NT2/D1 (cell line): Measurements from ENCODE around the gene PAPOLB.

ENCODE experiments used
- DNase-seq: peaks from one replicate; pipeline ENCODE4 v3.0.0-alpha.2; 2011; ENCODE audit warnings: low read depth, low spot score
- H3K27me3 ChIP-seq: 2 replicates; pipeline ENCODE4 v1.6.0; 2011; ENCODE audit warnings: mild to moderate bottlenecking; ENCODE audit not compliant: insufficient read length, insufficient read depth
- H3K36me3 ChIP-seq: 2 replicates; pipeline ENCODE4 v1.6.1; 2011; ENCODE audit warnings: mild to moderate bottlenecking, low read length, mixed read lengths; ENCODE audit not compliant: insufficient read depth, insufficient read length
- H3K4me1 ChIP-seq: 2 replicates; pipeline ENCODE4 v1.5.1; 2011; ENCODE audit not compliant: insufficient read depth, insufficient read length
- H3K4me3 ChIP-seq: 2 replicates; pipeline ENCODE4 v1.5.1; 2011; ENCODE audit warnings: low read depth; ENCODE audit not compliant: insufficient read length
- H3K9ac ChIP-seq: 2 replicates; pipeline ENCODE4 v1.6.0; 2011; ENCODE audit warnings: low read depth; ENCODE audit not compliant: insufficient read length
- H3K9me3 ChIP-seq: 2 replicates; pipeline ENCODE4 v1.5.1; 2011; ENCODE audit warnings: mild to moderate bottlenecking, low read length; ENCODE audit not compliant: insufficient read depth
- SUZ12 ChIP-seq: IDR thresholded peaks from 2 replicates; pipeline ENCODE4 v1.6.1; 2011; ENCODE audit not compliant: insufficient read length, insufficient read depth; ENCODE audit errors: extremely low read depth
- YY1 ChIP-seq: IDR thresholded peaks from 2 replicates; pipeline ENCODE4 v1.6.1; 2011; ENCODE audit not compliant: insufficient read length, insufficient read depth
- ZNF274 ChIP-seq: IDR thresholded peaks from 2 replicates; pipeline ENCODE4 v1.6.1; 2011; ENCODE audit warnings: mild to moderate bottlenecking, low read depth, low read length

The PAPOLB gene

DNA sequence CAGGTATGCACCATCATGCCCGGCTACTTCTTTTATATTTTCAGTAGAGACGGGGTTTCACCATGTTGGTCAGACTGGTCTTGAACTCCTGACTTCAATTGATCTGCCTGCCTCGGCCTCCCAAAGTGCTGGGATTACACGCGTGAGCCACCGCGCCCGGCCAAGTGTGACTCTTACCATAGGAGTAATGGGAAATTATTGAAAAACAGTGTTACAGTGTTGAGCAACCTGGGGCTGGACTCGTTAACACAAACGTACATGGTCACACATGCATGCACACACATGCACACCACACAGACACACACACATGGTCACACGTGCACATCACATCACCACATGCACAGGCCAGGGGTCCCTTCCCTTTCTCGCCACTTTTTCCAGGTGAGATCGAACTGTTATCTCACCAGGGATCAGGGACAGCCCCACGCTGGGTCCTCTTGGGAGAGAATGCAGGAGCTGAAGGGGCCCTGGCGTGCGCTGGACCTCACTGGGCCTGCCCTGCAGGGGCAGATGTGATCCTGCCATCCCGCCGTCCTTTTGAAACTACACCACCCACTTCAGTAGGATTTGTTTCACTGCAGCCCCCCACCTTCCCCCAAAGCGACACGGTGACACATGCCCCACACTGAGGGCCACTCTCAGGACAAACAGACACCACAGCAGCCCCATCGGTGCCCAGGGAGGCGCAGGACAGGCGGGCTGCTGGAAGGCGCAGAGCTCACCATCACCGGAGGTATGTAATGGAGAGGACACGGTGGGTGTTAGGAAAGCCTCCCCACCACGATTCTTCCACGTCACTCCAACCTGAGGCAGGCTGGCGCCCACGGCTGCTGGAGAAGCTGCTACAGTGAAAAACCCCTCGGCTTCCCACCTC lies 11.5 kb upstream of the PAPOLB start:
- DNase-seq, result no peak
- Histone ChIP-seq H3K36me3 (peaks cover 29% of the 10 kb centered on the region), H3K4me1 (peaks cover 17% of the 10 kb centered on the region), H3K9ac (no peak overlapping the region), H3K4me3 (no peak overlapping the region), H3K27me3 (no peaks in the 10 kb centered on the region), H3K9me3 (no peaks in the 10 kb centered on the region)
- no peak for TF ChIP-seq ZNF274
- no peak for TF ChIP-seq YY1

DNA sequence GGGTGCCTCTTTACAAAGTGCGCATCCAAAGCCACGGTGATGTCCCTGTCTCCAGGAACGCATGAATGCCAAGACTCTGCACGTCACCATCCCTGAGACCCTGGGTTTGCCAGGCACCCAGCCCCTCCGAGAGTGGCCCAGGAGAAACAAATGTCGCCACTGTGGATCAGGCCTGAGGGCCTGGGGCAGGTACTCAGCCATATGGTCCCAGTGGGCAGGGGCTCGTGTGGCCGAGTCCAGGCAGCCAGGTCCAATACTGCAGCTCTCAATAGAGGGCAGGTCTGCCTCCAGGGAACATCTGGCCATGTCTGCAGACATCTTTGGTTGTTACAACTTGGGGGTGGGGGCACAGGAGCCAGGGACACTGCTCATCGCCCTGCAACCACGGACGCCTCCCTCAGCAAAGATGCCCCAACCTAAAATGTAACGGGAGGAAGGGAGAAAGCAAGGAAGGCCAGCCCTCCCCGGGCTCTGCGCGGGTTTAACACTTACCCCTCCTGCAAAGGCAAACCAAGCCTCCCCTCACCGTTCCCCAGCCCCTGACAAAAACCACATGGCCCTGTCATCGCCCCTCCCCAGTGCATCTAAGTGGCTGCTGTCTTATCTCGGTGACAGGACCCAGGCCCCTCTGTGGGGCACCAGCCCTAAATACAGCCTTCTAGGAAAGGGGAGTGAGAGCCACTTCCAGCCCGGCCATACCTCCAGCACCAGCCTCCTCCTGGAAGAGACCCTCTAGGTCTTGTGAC lies 10.3 kb upstream of the PAPOLB start:
- DNase-seq, result no peak
- TF ChIP-seq SUZ12 (no peak), ZNF274 (no peak), YY1 (no peak)
- Histone ChIP-seq H3K9me3 (no peaks in the 10 kb centered on the region), H3K27me3 (no peaks in the 10 kb centered on the region), H3K4me1 (peaks cover 17% of the 10 kb centered on the region), H3K9ac (peak overlapping the region; percentile 16), H3K4me3 (no peak overlapping the region), H3K36me3 (peaks cover 20% of the 10 kb centered on the region)

DNA sequence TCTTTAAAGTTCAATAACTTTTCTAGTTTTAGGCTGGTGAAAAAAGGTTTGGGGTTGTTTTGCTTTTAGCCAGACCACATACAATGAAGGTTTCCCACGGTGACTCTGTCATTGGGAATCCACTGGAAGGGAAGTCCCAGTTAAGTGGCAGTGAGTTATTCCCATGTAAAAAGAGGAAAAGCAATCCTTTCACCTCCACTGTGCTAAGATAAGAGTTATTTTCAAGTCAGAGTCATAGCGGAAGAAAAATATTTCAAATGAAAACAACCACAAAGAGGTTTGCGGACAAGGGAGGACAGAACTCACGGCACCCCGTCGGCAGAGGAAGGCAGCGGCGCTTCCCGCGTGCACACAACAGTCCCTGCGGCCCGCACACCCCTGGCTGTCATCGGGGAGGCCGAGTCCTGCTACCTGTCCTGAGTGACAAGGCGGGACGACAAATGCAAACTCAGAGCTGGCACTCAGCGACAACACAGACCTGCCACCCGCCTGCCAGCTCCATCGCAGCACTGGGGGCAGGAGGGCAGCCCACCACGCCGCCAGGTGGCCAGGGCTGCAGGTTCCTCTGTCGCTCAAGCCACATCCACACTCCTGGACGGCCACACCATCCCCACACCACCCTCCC lies 9.3 kb upstream of the PAPOLB start:
- TF ChIP-seq SUZ12 (no peak), ZNF274 (no peak), YY1 (no peak)
- Histone ChIP-seq H3K9ac (no peak overlapping the region), H3K4me1 (peaks cover 17% of the 10 kb centered on the region), H3K9me3 (no peaks in the 10 kb centered on the region), H3K36me3 (peaks cover 17% of the 10 kb centered on the region), H3K4me3 (no peak overlapping the region), H3K27me3 (no peaks in the 10 kb centered on the region)
- DNase-seq, result no peak

DNA sequence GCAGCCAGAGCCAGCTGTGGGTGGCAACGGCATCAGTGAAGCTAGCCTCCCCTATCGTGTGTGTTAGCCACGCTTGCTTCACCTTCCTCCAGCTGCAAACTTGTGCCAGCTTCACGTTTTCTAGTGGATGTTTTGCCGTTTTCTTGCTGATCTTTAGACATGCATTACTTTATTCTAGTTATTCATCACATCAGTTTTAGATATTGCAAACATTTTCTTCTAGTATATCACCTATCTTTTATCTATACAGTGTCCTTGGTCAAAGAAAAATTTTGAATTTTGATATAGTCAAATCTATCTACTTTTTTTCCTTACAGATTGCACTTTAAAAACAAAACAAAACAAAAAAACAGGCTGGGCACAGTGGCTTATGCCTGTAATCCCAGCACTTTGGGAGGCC lies 6.7 kb upstream of the PAPOLB start:
- Histone ChIP-seq H3K9me3 (no peaks in the 10 kb centered on the region), H3K36me3 (peaks cover 10% of the 10 kb centered on the region), H3K4me1 (peaks cover 17% of the 10 kb centered on the region), H3K27me3 (no peaks in the 10 kb centered on the region), H3K4me3 (no peak overlapping the region), H3K9ac (no peak overlapping the region)
- DNase-seq, result no peak
- no peak for TF ChIP-seq ZNF274
- no peak for TF ChIP-seq SUZ12
- TF ChIP-seq YY1, result no peak

DNA sequence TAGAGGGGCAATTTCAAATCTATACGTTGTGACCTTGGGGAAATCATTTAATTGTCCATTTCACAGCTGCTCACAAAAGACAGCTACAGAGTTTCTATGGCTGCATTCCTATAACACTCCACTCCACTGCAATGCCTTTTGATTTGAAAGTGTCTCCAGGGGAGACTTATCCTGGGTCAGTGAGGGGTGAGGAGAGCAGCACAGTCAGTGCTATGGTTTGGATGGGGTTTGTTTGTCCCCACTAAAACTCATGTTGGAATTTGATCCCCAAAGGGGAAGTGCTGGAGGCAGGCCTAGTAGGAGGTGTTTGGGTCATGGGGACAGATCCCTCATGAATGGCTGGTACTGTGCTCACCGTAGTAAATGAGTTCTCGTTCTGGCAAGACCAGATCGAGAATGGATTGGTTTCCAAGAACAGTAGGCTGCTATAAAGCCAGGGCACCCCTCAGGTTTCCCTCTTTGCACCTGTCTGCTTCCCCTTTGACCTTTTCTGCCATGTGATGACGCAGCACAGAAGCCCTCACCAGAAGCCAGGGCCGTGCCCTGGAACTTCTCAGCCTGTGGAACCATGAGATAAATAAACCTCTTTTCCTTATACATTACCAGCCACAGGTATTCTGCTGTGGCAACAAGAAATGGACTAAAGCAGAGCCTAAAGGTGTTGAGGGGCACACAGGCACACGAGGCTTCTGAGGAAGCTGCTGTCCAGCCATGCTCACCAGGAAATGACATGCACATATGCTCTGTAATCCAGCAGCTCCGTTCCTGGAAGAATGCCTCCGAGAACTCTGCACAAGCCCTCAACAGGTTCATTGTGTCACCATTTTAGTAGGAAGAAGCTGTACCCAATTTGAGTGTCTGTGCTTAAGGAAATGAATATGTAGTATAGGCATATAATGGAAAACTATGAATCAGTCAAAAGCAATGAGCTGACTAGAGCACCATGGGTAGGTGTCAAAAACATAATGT lies 5.0 kb upstream of the PAPOLB start:
- H3K9me3 ChIP-seq, result no peaks in the 10 kb centered on the region
- no peaks in the 10 kb centered on the region for H3K27me3 ChIP-seq
- TF ChIP-seq ZNF274, result no peak
- no peak for TF ChIP-seq YY1
- no peak for TF ChIP-seq SUZ12
- H3K9ac ChIP-seq, result no peak overlapping the region
- H3K4me3 ChIP-seq, result no peak overlapping the region
- no peak for DNase-seq
- peaks cover 6% of the 10 kb centered on the region for H3K36me3 ChIP-seq
- peaks cover 7% of the 10 kb centered on the region for H3K4me1 ChIP-seq

DNA sequence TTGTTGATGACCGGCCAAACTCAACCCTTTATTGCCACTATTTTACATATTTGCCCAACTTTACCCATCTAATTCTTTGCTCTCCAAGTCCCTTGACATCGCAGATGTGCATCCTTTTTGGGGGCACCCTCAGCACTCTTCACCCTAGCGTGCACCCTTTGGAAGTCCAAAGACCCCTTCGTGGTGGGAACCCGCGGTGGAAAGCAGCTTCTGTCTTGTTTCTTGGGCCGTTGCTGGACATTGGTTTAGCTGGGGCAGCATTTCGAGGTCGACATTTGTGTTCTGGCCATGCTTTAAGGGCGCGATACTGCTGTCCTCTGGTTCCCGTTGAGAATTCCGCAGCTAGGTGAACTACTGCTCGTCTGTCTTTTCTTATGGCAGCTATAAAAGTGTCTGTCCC lies 326 bp upstream of the PAPOLB start:
- H3K9ac ChIP-seq, result no peak overlapping the region
- H3K9me3 ChIP-seq, result no peaks in the 10 kb centered on the region
- TF ChIP-seq SUZ12 (no peak), YY1 (no peak), ZNF274 (no peak)
- DNase-seq, result no peak
- no peaks in the 10 kb centered on the region for H3K27me3 ChIP-seq
- H3K4me1 ChIP-seq, result no peaks in the 10 kb centered on the region
- no peak overlapping the region for H3K4me3 ChIP-seq
- peaks cover 6% of the 10 kb centered on the region for H3K36me3 ChIP-seq
